T-helper 2 cell (primary cell): ENCODE measurements around the gene ADGRD2.

Experiments used
- DNase-seq, 5 experiments: peaks; one replicate each; pipeline versions ENCODE4 v3.0.0 to v3.0.0-alpha.2; 2012 to 2022

The ADGRD2 gene

GRCh38 chr9:124498040-124498439, 47.8 kb downstream of the ADGRD2 start:
- no peak for DNase-seq

- DNase-seq, result no peak
Measured at GRCh38 chr9:124498499-124499146, 48.4 kb downstream of the ADGRD2 start.

DNA sequence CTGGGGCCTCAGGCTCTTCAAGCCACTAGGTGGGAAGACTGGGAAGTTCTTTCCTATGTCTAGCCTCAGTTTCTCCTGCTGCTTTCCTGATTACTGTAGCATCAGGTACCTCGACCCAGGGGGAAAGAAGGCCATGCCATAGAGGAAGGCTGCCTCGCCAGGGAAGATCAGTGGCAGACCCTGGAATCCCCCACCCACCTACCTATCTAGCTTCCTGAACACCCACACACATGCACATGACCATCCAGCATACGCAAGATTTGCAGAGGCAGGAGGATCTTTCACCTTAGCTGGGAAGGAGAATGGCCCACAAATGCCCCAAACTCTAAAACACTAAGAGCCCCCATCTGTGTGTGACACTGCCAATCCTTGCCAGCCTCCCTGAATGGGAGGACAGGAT, 49.0 kb downstream of the ADGRD2 start:
- DNase-seq, result no peak

- peak in 1 of 5 experiments; percentile 1 for DNase-seq
Measured at GRCh38 chr9:124500028-124500795, 50.0 kb downstream of the ADGRD2 start.

- no peak for DNase-seq
Measured at GRCh38 chr9:124500796-124501611, 50.8 kb downstream of the ADGRD2 start.

DNA sequence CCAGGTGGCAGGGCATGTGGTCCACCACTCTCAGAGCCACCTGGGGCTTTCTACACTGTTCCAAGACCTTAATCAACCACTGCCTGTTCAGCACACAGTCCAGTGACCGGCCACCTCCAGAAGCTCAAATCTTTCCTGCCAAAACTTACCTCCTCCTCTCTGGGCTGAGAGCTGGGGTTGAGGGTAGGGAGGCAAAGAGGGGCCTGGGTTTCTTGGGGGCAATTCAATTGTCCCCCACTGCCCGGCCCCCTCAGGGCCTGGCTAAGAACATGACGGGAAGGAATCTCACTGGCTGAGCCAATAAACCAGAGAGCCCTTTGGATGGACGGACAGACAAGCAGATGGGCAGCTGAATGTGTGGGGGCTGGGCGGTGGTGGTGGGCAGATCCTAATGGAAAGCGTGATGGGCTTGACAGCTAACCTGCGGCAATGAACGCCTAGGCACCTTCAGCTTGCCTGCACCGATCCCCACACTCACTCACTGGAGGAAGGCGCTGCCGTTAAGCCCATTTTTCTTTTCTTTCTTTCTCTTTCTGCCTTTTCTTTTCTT, 51.6 kb downstream of the ADGRD2 start:
- DNase-seq, result no peak

- DNase-seq, result no peak
Measured at GRCh38 chr9:124502711-124503702, 52.8 kb downstream of the ADGRD2 start.

DNA sequence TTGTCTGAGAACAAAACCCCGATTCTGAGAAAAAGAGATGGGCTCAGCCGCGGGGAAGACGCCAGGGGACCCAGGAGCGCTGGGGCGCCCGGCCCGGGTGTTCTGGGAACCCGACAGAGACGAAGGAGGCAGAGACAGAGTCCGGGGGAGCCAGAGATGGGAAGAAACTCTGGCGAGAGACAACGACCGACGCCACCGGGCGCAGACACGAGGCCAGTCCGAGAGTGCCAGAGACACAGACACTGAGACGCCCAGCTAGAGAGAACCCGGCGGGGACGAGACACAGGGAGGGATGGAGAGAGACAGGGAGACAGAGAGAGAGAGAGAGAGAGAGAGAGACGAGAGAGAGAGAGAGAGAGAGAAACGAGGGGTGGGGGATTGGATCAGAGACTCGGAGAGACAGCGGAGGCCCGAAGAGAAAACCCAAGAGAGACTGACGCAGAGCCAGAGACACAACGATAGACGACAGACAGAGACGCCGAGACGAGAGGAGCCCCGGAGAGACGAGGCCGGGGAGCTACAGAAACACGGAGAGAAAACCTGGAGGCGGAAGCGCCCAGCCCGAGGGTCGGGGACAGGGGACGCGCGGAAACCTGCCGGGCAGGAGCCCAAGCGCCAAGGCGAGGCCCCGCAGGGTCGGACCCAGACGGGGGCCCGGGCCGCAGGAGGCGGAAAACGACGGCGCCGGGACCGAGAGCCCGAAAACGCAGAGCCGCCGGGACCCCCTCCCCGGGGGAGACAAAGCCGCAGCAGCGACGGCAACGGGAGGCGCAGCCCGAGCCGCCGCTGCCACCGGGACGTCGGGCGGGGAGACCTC, 53.7 kb downstream of the ADGRD2 start:
- no peak for DNase-seq

- DNase-seq, result no peak
Measured at GRCh38 chr9:124504530-124505005, 54.3 kb downstream of the ADGRD2 start.

GRCh38 chr9:124505006-124505900, 55.0 kb downstream of the ADGRD2 start:
- no peak for DNase-seq

DNA sequence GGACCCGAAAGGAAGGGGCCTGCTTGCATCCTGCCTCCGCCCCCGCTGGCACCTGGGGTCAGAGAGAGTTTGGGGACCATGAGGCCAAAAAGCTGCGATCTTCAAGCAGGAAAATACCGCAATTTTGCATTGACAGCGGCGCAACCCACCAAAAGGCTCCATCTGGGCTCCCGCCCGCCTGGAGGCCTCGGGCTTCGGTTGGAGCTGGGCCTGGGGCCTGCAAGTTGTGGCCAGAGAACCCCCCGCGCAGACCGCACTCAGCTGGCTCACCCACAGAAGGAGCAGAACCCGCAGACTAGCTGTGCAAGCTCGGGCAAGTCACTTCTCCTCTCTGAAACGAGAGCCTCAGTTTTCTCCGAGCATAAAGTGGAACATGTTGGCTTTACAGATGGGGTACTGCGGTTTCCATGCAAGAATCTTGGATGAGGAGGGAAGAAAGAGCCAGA, 55.7 kb downstream of the ADGRD2 start:
- DNase-seq, result no peak

- no peak for DNase-seq
Measured at GRCh38 chr9:124506433-124506832, 56.2 kb downstream of the ADGRD2 start.

DNA sequence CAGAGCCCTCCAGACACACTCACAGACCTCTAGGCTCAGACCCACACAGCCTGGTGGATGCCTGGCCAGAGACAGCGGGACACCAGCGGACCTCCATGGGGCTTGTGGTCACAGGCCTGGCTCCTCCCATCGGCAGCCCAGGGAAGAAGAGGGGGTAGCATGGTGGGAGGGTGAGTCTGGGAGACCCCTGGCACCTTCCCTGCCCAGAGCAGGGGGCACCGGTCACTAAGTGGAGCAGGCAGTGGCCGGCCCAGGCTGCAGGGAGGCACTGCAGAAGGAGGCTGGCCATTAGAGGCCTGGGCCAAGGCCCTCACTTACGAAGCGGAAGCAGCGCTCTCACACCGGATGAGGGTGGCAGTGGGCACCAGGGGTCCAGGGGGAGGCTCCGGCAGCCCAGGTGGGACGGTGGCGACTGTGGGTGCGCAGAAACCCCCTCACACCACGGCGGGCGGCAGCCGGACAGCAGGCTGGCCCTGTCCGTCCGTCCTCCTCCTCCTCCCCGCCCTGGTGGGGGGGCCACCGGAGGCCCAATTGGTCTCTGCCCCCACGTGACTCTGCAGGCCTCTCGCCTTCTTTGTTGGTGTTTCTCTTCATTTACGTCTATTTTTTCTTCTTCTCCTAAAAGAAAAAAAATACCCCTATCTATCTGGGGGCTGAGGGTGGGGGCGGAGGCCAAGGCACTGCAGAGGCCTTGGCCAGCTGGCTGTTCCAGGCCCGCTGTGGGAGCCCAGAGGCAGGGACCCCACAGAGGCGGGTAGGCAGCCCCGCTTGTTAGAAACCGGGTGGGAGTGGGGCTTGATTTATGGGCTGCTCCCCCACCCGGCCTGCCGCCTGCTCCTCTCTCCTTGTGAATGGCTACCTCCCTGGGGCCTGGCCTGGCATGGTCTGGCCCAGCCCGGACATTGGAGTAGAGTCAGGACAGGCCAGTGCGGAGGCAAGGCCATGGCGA, 57.0 kb downstream of the ADGRD2 start, which contains the start of gene NR5A1:
TSS of gene NR5A1 (minus strand) at position 469 of the 949 bp plus-strand sequence. CDS start 4,004 bp downstream, outside the sequence.
- no peak for DNase-seq

- no peak for DNase-seq
Measured at GRCh38 chr9:124507880-124508423, 57.7 kb downstream of the ADGRD2 start.

DNA sequence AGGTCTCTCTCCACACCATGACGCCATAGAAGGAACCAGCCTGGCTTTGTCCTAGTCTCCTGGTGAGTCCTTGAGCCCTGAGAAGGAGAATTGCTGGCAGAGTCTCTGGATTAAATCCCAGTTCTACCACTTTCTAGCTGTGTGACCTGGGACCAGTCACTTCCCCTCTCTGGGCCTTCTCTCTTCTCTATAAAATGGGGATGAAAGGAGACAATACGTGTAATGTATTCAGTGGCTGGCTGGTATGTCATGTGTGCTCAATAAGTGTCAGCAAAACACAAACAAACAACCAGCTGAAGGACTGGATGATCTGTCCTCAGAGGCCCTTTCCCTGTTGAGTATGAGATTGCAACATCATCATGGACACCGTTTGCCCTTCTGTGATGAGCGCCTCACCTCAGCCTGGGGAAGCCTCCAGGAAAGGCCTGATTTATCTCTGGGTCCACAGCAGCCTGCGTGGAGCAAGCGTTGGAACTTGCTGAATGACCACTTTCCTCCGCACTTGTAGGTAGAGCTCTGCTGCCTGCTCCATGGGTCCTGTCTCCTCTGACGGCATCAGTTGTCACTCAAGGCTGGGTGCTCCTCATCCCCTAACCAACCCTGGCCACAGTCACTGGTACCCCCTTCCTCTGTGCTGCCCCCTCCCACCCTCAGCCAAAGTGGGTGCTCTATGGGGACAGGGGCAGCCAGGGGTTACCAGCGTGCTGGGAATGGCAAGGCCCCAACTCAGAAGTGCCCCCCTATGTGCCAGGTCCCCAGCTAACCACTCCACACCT, 60.6 kb downstream of the ADGRD2 start:
- no peak for DNase-seq

DNA sequence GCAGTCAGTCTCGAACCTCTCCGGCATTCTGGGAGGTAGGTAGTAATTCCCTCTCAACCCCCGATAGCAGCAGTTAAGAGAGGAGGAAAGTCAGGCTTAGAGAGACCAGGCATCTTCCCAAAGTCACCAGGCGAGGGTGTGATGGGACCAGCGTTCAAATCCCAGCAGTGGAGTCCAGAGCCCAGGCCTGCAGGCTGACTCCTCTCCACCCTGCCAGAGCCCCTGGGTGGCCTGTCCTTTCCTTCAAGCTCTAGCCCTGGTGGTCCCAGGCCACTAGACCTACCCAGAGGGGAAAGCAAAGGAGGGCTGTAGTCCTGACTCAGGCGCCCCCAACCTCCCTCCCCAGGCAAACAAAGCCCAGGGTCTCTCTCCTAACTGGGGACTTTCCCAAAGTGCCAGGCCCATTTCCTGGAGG, 61.2 kb downstream of the ADGRD2 start:
- no peak for DNase-seq
